CD4-positive, alpha-beta T cell treated with Interleukin-15 for 1 hour (primary cell): ENCODE results near the gene F8.
A peak's percentile ranks its signal among the peaks of the same experiment; 100 is the strongest.
"Not testable (repeated sequence)": the region's sequence is repeated elsewhere in the genome, so short reads cannot be mapped to it uniquely, and the experiment has no call there.

Experiments
- DNase-seq: peaks from one replicate; pipeline ENCODE4 v3.0.0-alpha.2; 2020

The F8 gene

GRCh38 chrX:154980330-154981115 is 42.0 kb downstream of the F8 start:
- peak; percentile 75 for DNase-seq

- no peak for DNase-seq
Measured at GRCh38 chrX:154979629-154980028, 42.9 kb downstream of the F8 start.

- DNase-seq = no peak
Measured at GRCh38 chrX:154968353-154968752, 54.2 kb downstream of the F8 start.

- DNase-seq = no peak
Measured at GRCh38 chrX:154967603-154968002, 54.9 kb downstream of the F8 start.

GRCh38 chrX:154961947-154962346 is 60.6 kb downstream of the F8 start:
- DNase-seq = no peak

DNA sequence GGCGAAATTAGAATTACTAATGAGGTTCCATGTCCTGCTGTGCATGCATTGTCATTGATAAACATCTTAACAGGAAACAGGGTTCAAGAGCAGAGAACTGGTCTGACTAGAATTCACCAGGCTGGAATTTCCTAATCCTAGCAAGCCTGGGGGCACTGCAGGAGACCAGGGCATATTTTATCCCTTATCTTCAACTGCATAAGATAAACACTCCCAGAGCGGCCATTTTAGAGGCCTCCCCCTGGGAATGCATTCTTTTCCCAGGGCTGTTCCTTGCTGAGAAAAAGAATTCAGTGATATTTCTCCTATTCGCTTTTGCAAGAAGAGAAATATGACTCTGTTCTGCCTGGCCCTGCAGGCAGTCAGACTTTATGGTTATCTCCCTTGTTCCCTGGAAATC is 66.7 kb downstream of the F8 start:
- not testable (repeated sequence) for DNase-seq

DNA sequence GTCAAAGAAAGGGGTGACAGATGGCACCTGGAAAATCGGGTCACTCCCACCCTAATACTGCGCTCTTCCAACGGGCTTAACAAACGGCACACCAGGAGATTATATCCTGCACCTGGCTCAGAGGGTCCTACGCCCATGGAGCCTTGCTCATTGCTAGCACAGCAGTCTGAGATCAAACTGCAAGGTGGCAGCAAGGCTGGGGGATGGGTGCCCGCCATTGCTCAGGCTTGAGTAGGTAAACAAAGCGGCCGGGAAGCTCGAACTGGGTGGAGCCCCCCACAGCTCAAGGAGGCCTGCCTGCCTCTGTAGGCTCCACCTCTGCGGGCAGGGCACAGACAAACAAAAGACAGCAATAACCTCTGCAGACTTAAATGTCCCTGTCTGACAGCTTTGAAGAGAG is 83.3 kb downstream of the F8 start:
- DNase-seq = not testable (repeated sequence)

DNA sequence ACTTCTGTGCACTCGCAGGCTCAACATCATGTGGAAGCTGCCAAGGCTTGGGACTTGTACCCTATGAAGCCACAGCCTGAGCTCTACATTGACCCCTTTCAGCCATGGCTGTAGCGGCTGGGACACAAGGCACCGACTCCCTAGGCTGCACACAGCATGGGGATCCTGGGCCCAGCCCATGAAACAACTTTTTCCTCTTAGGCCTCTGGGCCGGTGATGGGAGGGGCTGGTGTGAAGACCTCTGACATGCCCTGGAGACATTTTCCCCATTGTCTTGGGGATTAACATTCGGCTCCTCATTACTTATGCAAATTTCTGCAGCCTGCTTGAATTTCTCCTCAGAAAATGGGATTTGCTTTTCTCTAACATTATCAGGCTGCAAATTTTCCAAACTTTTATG is 97.8 kb downstream of the F8 start:
- not testable (repeated sequence) for DNase-seq

DNA sequence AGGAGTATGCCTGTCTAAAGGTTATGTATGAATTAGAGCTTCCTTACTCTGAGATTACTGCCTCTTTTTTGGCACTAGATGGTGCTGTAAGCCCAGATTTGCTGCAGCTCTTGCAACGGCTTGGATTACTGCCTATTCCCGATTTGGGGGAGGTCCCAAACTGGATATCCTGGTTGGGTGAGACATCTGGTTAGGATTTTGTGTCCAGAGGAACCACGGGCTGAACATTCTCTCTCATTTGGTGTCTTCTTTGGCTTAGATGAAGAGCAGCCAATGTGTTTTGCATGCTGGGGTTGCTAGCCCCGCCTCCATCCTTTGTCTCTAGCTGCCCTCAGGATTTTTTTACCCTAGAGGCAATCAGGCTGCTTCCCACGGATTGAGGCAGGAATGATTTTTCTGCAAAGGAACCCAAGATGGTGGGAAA is 104.5 kb downstream of the F8 start:
- no peak for DNase-seq

- no peak for DNase-seq
Measured at GRCh38 chrX:154914052-154914451, 108.5 kb downstream of the F8 start.

GRCh38 chrX:154910528-154910927 is 112.0 kb downstream of the F8 start:
- DNase-seq = not testable (repeated sequence)

- not testable (repeated sequence) for DNase-seq
Measured at GRCh38 chrX:154910048-154910447, 112.5 kb downstream of the F8 start.

DNA sequence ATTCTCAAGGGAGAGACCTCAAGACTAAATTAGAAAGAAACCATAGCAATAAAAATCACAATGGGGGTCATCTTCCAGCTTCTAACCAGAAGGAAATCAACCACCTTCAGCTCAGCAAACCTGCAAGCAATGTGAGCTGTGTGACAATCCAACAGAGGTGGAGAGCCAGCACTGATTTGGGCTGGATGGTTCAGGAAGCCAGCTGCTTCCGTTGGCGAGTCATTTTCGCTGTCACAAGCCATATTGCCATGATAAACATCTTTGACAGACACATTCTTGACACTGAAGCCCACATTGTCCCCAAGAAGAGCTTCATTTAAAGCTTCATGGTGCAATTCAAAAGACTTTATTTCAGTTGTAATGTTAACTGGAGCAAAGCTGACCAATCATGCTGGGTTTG is 113.7 kb downstream of the F8 start:
- DNase-seq = no peak

DNA sequence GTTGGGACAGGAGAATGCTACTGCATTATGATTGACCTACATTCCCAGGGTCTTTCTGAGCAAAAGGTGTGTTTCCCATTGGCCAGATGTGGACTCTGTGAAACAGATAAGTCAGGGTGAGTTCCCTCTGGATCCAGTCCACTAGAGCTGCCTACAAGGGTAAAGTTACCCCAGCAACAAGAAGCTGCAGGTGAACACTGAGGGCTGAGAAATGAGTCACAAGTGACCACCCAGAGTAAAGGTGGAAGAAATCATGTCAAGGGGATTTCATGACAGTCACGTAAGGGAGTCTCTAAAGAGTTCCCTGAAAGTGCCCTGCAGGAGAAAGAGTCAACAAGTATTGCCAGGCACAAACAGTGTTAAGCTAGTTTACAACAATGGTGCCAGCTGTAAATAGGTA is 120.1 kb downstream of the F8 start:
- no peak for DNase-seq

GRCh38 chrX:154900323-154900722 is 122.2 kb downstream of the F8 start:
- DNase-seq = no peak

- no peak for DNase-seq
Measured at GRCh38 chrX:154892296-154892695, 130.2 kb downstream of the F8 start.

- no peak for DNase-seq
Measured at GRCh38 chrX:154890990-154891639, 131.4 kb downstream of the F8 start.

DNA sequence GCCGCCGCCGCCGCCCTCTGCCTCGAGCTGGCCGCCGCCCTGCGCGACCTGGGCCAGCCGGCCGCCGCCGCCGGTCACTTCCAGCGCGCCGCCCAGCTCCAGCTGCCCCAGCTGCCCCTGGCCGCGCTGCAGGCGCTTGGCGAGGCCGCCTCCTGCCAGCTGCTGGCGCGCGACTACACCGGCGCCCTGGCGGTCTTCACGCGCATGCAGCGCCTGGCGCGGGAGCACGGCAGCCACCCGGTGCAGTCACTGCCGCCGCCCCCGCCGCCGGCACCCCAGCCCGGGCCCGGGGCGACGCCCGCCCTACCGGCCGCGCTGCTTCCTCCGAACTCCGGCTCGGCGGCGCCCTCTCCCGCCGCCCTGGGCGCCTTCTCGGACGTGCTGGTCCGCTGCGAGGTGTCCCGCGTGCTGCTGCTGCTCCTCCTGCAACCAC is 135.7 kb downstream of the F8 start:
- not testable (repeated sequence) for DNase-seq

- DNase-seq = not testable (repeated sequence)
Measured at GRCh38 chrX:154886069-154886788, 136.3 kb downstream of the F8 start, which contains the start of gene F8A1. Gene F8A1 (plus strand): TSS chrX:154886355. CDS start chrX:154886375, 20 bp downstream.

GRCh38 chrX:154885549-154885948 is 137.0 kb downstream of the F8 start:
- DNase-seq = not testable (repeated sequence)

- not testable (repeated sequence) for DNase-seq
Measured at GRCh38 chrX:154885057-154885456, 137.5 kb downstream of the F8 start.

DNA sequence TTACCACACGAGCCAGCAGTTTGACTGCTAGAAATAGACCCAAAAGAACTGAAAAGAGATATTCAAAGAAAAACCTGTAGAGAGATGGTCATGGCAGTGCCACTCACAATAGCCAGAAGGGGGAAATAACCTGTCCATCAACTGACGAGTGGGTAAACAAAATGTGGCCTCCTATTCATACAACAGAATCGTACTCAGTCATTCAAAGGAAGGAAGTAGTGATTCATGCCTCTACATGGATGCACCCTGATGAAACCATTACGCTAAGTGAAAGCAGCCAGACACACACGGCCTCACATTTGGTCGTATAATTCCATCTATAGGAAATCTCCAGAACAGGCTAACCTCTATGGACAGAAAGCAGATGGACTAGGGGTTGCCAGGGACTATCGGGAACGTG is 138.5 kb downstream of the F8 start:
- DNase-seq = not testable (repeated sequence)

DNA sequence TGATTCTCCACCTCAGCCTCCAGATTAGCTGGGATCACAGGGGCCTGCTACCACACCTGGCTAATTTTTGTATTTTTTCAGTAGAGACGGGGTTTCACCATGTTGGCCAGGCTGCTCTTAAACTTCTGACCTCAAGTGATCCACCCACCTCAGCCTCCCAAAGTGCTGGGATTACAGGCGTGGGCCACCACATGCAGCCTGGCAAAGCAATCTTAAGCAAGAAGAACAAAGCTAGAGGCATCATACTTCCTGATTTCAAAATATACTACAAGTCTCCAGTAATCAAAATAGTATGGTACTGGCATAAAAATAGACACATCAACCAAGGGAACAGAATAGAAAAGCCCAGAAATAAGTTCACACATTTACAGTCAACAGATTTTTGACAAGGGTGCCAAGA is 149.2 kb downstream of the F8 start:
- DNase-seq = no peak

GRCh38 chrX:154868522-154868921 is 154.0 kb downstream of the F8 start:
- not testable (repeated sequence) for DNase-seq
